ENCODE measurements around the gene TTLL1.
"Not testable (repeated sequence)": the region's sequence is repeated elsewhere in the genome, so short reads cannot be mapped to it uniquely, and the experiment has no call there.

TTLL1 gene

DNA sequence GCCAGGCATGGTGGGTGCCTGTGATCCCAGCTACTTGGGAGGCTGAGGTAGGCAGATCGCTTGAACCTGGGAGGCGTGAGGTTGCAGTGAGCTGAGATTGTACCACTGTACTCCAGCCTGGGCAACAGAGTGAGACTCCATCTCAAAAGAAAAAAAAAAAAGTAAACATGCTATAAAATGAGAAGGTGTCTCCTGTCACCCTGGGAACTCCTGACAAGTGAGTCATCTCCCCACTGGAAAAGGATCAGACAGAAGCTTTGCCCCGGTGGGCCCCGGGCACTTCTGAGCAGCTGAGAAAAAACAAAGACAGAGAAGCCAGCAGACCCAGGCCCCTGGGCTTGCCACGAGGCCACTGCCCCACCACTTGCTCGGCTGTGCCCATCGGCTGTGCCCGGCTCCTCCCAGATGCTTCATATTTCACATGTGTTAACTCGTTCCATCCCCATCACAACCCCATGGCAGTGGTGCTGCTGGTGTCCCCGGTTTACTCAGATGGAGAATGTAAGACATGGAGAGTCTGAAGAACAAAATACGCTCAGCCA lies 22.3 kb downstream of the TTLL1 start:
- DNase-seq (ENCODE audit: low spot score): no peak

GRCh38 chr22:43066134-43066533 lies 23.1 kb downstream of the TTLL1 start:
- DNase-seq (ENCODE audit: low spot score): no peak

DNA sequence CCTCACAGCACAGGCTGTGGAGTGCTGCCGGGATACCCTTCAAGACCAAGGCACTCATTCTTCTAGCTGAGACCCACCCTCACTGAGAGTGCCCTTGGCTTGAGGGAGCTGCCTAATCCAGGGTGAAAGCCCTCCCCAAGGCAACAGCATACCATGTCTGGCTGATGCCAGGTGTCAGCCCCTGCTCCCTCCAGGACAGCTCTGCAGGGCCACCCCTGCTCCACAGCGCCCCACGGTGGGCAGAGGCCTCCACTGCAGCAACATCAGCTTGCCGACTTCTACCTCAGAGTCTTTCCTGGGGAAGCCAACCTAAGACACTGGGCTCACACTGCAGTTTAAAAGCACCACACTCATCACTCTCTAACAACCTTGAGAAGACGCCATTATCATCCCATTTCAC lies 29.0 kb downstream of the TTLL1 start:
- DNase-seq (ENCODE audit: low spot score): peak; percentile 64

DNA sequence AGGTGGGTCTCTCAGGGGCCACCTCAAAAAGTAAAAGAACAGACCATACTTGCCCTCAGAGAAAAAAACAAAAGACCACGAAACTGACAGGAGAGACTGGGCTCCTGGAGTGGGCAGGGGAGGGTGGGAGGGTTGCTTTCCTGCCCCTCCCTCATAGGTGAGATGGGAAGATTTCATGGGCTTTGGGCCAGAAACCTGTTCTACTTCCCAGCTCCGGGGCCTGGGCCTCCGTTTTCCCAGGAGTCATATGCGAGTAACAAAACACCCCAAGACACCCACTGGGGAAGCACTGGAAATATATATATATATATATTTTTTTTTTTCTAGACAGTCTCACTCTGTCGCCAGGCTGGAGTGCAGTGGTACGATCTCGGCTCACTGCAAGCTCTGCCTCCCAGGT lies 31.6 kb downstream of the TTLL1 start:
- DNase-seq (ENCODE audit: low spot score): no peak

DNA sequence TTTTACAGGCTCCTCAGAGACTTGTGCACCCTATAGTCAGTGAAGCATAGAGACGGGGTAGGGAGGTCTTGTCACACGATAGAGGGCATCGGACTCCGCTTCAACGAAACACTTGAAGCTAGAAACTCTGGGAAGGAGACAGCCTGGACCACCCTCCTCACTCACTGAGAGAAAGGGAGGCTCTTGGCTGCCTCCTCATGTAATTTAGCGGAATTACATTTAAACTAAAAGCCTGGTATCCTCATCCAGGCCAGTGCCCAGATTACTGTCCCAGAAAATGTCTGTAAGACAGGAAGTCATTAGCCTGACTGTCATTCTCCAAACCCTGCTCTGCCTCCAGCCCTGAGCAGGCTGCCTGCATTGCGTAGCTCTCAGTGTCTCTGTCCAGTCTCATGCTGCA lies 36.0 kb downstream of the TTLL1 start:
- DNase-seq (ENCODE audit: low spot score): no peak

DNA sequence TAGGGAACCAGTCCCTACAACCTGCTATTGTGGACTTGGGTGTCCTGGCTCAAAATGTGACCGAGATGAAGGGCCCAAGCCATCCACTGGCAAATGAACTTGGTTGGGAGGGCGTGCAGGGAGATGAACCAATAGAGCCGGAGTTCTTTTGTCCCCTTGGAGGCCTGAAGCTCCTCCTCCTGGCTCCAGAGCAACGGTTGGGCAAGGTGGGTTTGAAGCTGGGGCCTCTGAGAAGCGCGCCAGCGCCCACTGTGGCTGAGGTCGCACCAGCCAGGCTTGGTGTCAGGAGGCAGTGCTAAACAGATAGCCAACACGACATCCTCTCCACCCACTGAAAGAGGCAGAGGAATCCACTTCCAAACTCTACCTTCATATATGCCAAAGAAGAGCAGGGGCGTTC lies 38.2 kb downstream of the TTLL1 start:
- DNase-seq (ENCODE audit: low spot score): no peak

DNA sequence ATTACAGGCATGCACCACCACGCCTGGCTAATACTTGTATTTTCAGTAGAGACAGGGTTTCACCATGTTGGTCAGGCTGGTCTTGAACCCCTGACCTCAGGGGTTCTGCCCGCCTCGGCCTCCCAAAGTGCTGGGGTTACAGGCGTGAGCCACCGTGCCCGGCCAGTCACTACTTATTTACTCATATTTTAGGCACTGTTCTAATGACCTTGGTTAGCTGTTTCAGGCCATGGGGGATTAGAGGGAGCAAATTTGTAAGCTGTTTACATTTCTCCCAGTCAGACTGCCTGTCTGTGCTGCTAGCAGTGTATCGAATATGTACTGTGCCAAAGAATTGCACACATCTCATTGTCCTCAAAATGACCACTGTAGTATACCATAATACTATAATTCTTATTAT lies 41.6 kb downstream of the TTLL1 start:
- no peak for DNase-seq (ENCODE audit: low spot score)

GRCh38 chr22:43044290-43044712 lies 44.9 kb downstream of the TTLL1 start:
- no peak for DNase-seq (ENCODE audit: low spot score)

GRCh38 chr22:43042101-43042780 lies 47.0 kb downstream of the TTLL1 start:
- no peak for DNase-seq (ENCODE audit: low spot score)

DNA sequence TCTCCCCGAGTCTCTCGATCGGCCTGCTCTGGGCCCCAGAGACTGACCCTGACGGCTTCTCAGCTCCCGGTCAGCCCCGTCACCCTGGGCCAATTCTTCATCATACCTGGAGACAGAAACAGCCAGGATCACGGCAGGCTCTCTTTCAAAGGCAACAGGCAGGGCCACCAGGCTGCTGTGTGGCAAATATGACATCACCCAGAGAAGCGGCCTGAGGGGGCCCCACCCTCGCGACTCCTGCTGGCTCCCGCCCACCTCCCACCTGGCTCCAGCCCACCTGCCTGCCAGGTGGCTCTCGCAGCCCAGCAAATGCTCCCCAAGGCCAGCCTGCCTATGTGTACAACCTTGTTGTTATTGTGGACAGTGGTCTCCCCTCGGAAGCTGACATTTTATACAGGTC lies 49.4 kb downstream of the TTLL1 start:
- DNase-seq (ENCODE audit: low spot score): no peak

DNA sequence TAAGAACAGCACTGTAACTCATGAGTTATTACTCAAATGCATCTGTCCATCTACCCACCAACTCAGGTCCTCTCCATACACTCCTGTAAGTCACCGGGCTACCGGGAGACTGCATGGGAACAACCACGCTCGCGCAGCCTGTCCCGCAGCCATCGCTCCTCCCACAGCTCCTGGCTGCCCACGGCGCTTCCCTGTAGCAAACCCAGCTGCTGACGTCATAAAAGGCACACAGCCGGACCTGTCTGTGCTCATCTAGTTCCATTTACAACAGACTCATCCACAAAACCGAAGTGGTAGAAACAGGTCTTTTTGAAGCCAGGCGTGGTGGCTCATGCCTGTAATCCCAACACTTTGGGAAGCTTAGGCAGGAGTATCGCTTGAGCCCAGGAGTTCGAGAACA lies 50.9 kb downstream of the TTLL1 start:
- DNase-seq (ENCODE audit: low spot score): no peak

GRCh38 chr22:43036282-43036829 lies 52.8 kb downstream of the TTLL1 start:
- DNase-seq (ENCODE audit: low spot score): no peak

DNA sequence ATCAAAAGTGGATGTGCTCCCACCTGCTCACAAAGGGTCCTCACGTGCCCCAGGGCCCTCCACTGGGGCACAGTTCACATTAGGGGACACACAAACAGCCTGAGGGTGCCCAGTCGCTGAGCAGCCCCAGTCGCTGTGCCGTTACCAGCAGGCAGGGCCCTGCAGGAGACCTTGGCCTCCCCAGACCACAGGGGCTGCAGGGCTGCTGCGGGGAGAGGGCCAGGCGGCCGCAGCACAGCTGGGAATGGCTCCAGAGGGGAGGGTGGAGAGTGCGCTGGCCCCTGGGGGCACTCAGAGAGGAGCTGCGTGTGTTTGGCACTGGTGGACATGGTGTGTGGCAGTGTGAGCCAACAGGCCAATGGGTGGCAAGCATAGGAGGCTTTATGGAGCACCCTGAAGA lies 53.9 kb downstream of the TTLL1 start:
- no peak for DNase-seq (ENCODE audit: low spot score)

- DNase-seq (ENCODE audit: low spot score): no peak
Measured at GRCh38 chr22:43031617-43032016, 57.6 kb downstream of the TTLL1 start.

- no peak for DNase-seq (ENCODE audit: low spot score)
Measured at GRCh38 chr22:43018615-43019014, 70.6 kb downstream of the TTLL1 start.

GRCh38 chr22:43017525-43018460 lies 71.4 kb downstream of the TTLL1 start:
- no peak for DNase-seq (ENCODE audit: low spot score)

- DNase-seq (ENCODE audit: low spot score): not testable (repeated sequence)
Measured at GRCh38 chr22:43016150-43016549, 73.0 kb downstream of the TTLL1 start.

DNA sequence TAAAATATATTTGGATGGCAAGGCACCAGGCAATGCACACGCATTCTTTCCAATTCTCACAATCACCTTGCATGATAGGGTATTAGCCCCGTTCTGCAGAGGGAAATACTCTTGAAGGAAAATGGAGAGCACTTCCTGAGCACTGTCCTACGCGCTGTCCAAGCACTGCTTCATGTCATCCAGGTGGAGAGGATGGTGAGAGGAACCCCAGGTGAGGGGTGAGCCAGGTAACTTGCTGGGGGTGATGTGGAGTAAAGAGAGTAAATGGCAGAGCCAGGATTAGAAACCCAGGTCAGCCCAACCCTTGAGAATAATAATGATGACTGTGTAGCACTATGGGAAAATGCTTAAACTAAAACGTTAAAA lies 73.5 kb downstream of the TTLL1 start:
- no peak for DNase-seq (ENCODE audit: low spot score)

GRCh38 chr22:43014869-43015676 lies 74.1 kb downstream of the TTLL1 start, which contains the start of gene PACSIN2:
TSS of gene PACSIN2 (minus strand) at chr22:43015149. CDS start at chr22:42912080, 103,069 bp downstream.
- peak; percentile 98 for DNase-seq (ENCODE audit: low spot score)

- DNase-seq (ENCODE audit: low spot score): no peak
Measured at GRCh38 chr22:43014316-43014868, 74.8 kb downstream of the TTLL1 start.
